Subcutaneous adipose tissue (tissue), 4 donors: ENCODE data around the gene GGNBP2. TPM values are rescaled to one million over a fixed set of nuclear protein-coding genes. Genes with fewer than 3 reads are reported as not detected.

Experiments used
- total RNA-seq, 4 donors: library from RNA; depleted of rRNA; stranded (reverse); fragments of >200 nt; gene quantifications; one replicate each; pipeline ENCODE4 v1.1.0, GENCODE V29; 2016
- TF ChIP-seq, protein P1 (sequence below): fragments of 450-650 bp; IDR thresholded peaks from one replicate; pipeline ENCODE4 v1.5.1; 2016; ENCODE audit warnings: low read depth, mild to moderate bottlenecking, control low read depth, antibody characterized with exemption, moderate library complexity

Gene GGNBP2
- total RNA-seq, 4 donors from 2014 or later, result 64.1 to 96.5 (median 91.7) TPM

- TF ChIP-seq, protein P1, sequence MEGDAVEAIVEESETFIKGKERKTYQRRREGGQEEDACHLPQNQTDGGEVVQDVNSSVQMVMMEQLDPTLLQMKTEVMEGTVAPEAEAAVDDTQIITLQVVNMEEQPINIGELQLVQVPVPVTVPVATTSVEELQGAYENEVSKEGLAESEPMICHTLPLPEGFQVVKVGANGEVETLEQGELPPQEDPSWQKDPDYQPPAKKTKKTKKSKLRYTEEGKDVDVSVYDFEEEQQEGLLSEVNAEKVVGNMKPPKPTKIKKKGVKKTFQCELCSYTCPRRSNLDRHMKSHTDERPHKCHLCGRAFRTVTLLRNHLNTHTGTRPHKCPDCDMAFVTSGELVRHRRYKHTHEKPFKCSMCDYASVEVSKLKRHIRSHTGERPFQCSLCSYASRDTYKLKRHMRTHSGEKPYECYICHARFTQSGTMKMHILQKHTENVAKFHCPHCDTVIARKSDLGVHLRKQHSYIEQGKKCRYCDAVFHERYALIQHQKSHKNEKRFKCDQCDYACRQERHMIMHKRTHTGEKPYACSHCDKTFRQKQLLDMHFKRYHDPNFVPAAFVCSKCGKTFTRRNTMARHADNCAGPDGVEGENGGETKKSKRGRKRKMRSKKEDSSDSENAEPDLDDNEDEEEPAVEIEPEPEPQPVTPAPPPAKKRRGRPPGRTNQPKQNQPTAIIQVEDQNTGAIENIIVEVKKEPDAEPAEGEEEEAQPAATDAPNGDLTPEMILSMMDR, result no peak
Measured at GRCh38 chr17:36576793-36577192, 32.1 kb downstream of the GGNBP2 start.

DNA sequence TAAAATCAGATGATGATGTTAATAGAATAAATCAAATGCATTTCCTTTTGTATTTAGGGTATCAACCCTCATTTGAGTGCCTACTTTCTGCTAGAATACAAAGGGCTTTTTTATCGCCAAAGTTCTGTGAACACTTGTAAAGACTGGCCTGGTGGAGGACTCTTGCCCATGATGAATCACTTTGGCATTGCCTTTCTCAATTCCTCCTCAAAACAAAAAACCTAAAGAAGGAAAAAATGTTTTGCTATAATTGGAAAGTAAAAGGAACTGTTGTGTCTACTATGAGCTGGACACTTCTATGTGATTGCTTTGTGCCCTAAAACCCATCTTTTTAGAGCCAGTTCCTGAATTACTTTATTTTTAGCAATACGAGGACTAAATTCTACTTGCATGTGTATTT lies 34.0 kb downstream of the GGNBP2 start:
- TF ChIP-seq, protein P1, result no peak

DNA sequence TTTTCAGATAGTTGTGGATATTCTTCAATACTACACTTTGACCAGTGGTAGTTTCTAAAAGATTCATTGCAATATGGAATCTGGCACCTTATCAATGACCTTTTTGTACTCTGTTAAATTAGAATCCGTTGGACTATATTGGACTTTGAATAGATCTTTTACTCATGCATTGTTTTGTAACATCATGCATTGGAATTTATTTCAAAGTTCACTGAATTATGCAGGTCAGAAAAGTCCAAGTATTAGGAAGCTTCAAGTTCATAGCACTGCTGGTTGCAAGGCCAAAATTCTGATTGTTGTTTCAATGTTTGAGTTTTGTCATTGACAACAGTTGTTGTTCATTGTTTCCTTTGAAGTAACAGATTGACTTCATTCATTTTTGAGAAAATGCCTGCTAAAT lies 39.1 kb downstream of the GGNBP2 start:
- TF ChIP-seq, protein P1, result no peak

DNA sequence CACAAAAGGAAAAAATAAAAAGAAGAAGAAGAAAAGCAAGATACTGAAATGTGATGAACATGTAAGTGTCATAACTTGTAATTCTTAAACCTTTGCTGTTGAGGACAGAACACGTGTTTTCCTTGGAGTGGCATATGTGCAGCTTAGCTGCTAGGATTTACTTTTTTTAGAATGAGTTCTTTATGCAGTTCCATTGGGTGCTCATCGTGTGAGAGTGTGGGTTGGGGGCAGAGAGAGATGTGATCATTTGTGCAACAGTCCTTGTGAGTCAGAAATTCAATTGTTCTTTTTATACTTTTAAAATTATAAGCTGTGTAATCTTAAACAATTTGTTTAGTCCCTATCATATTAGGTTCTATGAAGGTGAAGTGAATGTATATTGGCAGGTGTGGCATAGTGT lies 41.4 kb downstream of the GGNBP2 start:
- TF ChIP-seq, protein P1, result no peak

GRCh38 chr17:36590082-36590481 lies 45.4 kb downstream of the GGNBP2 start:
- TF ChIP-seq, protein P1, result no peak

- TF ChIP-seq, protein P1, result no peak
Measured at GRCh38 chr17:36591434-36592315, 47.0 kb downstream of the GGNBP2 start, which contains the start of gene DHRS11. TSS of gene DHRS11 (plus strand) at chr17:36591879. CDS start at chr17:36592010, 131 bp downstream.

- TF ChIP-seq, protein P1, result no peak
Measured at GRCh38 chr17:36592316-36592715, 47.6 kb downstream of the GGNBP2 start.
